Measurements from ENCODE around the gene EML3. TPM values are rescaled to one million over a fixed set of nuclear protein-coding genes. Genes with fewer than 3 reads are reported as not detected.

EML3 gene
- total and polyA plus RNA-seq, 2 of the 13 experiments (the other 11 are each of a cell fraction or from before 2014, with no cell fraction given), result 10.6 to 12.3 TPM

- TF ChIP-seq, protein P1, sequence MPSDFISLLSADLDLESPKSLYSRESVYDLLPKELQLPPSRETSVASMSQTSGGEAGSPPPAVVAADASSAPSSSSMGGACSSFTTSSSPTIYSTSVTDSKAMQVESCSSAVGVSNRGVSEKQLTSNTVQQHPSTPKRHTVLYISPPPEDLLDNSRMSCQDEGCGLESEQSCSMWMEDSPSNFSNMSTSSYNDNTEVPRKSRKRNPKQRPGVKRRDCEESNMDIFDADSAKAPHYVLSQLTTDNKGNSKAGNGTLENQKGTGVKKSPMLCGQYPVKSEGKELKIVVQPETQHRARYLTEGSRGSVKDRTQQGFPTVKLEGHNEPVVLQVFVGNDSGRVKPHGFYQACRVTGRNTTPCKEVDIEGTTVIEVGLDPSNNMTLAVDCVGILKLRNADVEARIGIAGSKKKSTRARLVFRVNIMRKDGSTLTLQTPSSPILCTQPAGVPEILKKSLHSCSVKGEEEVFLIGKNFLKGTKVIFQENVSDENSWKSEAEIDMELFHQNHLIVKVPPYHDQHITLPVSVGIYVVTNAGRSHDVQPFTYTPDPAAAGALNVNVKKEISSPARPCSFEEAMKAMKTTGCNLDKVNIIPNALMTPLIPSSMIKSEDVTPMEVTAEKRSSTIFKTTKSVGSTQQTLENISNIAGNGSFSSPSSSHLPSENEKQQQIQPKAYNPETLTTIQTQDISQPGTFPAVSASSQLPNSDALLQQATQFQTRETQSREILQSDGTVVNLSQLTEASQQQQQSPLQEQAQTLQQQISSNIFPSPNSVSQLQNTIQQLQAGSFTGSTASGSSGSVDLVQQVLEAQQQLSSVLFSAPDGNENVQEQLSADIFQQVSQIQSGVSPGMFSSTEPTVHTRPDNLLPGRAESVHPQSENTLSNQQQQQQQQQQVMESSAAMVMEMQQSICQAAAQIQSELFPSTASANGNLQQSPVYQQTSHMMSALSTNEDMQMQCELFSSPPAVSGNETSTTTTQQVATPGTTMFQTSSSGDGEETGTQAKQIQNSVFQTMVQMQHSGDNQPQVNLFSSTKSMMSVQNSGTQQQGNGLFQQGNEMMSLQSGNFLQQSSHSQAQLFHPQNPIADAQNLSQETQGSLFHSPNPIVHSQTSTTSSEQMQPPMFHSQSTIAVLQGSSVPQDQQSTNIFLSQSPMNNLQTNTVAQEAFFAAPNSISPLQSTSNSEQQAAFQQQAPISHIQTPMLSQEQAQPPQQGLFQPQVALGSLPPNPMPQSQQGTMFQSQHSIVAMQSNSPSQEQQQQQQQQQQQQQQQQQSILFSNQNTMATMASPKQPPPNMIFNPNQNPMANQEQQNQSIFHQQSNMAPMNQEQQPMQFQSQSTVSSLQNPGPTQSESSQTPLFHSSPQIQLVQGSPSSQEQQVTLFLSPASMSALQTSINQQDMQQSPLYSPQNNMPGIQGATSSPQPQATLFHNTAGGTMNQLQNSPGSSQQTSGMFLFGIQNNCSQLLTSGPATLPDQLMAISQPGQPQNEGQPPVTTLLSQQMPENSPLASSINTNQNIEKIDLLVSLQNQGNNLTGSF (CRISPR knock-in tag; IDR thresholded peaks at IDR 0.05), result peak; percentile 17; the same call in 1 of the 2 replicates
- TF ChIP-seq SALL2 (CRISPR knock-in tag; IDR thresholded peaks at IDR 0.05), result peak; percentile 96
- TF ChIP-seq BRD4 (CRISPR knock-in tag; IDR thresholded peaks at IDR 0.05), result no peak
- no peak for TF ChIP-seq GMEB2 (CRISPR knock-in tag; IDR thresholded peaks at IDR 0.05; ENCODE audit: low read depth)
- TF ChIP-seq MXD4 (CRISPR knock-in tag; IDR thresholded peaks at IDR 0.05), result peak; percentile 100
- TF ChIP-seq RXRA (CRISPR knock-in tag; IDR thresholded peaks at IDR 0.05), result peak; percentile 81
- TF ChIP-seq, protein P2, sequence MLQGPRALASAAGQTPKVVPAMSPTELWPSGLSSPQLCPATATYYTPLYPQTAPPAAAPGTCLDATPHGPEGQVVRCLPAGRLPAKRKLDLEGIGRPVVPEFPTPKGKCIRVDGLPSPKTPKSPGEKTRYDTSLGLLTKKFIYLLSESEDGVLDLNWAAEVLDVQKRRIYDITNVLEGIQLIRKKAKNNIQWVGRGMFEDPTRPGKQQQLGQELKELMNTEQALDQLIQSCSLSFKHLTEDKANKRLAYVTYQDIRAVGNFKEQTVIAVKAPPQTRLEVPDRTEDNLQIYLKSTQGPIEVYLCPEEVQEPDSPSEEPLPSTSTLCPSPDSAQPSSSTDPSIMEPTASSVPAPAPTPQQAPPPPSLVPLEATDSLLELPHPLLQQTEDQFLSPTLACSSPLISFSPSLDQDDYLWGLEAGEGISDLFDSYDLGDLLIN (CRISPR knock-in tag; IDR thresholded peaks at IDR 0.05; ENCODE audit: borderline replicate concordance), result no peak
- TF ChIP-seq SOX5 (CRISPR knock-in tag; IDR thresholded peaks at IDR 0.05; ENCODE audit: borderline replicate concordance), result peak; percentile 57; the same call in 1 of the 2 replicates
- TF ChIP-seq, protein P3, sequence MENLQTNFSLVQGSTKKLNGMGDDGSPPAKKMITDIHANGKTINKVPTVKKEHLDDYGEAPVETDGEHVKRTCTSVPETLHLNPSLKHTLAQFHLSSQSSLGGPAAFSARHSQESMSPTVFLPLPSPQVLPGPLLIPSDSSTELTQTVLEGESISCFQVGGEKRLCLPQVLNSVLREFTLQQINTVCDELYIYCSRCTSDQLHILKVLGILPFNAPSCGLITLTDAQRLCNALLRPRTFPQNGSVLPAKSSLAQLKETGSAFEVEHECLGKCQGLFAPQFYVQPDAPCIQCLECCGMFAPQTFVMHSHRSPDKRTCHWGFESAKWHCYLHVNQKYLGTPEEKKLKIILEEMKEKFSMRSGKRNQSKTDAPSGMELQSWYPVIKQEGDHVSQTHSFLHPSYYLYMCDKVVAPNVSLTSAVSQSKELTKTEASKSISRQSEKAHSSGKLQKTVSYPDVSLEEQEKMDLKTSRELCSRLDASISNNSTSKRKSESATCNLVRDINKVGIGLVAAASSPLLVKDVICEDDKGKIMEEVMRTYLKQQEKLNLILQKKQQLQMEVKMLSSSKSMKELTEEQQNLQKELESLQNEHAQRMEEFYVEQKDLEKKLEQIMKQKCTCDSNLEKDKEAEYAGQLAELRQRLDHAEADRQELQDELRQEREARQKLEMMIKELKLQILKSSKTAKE (CRISPR knock-in tag; IDR thresholded peaks at IDR 0.05; ENCODE audit: borderline replicate concordance), result peak; percentile 36; the same call in 1 of the 2 replicates
- peak; percentile 76; the same call in 1 of the 2 replicates for TF ChIP-seq ZNF431 (CRISPR knock-in tag; IDR thresholded peaks at IDR 0.05; ENCODE audit: borderline replicate concordance, low read depth)
- no peak; the same call in 1 of the 2 replicates for TF ChIP-seq ZBED4 (CRISPR knock-in tag; IDR thresholded peaks at IDR 0.05; ENCODE audit: borderline replicate concordance)
- TF ChIP-seq CAMTA2 (CRISPR knock-in tag; IDR thresholded peaks at IDR 0.05; ENCODE audit: borderline replicate concordance), result no peak
- TF ChIP-seq TOE1 (CRISPR knock-in tag; IDR thresholded peaks at IDR 0.05), result 0 out of 2 replicates have a peak, but pooled peaks have one; percentile 40
These were observed 9.2 kb upstream of the EML3 start, which contains the start of gene B3GAT3 (continued) for GRCh38 chr11:62621567-62622470.

Measured in HepG2 (cell line).